GM18520 (cell line): ENCODE measurements around the gene BCAS1.

Source experiments
- ATAC-seq: cut with Tn5 transposase; IDR thresholded peaks from one replicate; pipeline ENCODE4 v1.9.1; 2021; ENCODE audit not compliant: unreplicated experiment

Gene BCAS1

GRCh38 chr20:53964501-53965253, 105.7 kb downstream of the BCAS1 start:
- no peak for ATAC-seq

DNA sequence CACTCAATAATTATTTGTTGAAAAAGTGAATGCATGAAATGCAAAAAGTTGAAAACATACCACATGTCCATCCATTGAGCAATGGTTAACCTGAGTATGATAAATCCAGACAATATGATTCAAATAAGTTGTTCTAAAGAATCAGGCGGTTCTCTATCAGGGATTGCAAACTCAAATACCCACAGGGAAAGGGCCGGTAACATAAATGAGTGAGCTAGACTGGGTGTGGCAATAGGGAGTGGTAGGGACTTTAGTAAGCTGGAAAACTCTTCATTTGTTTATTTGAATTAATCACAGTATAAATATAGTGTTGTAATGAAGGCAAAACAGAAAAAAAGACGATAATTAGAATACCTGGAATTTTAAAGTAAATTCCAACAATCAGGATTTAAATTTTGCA, 106.3 kb downstream of the BCAS1 start:
- ATAC-seq, result no peak

- no peak for ATAC-seq
Measured at GRCh38 chr20:53963635-53964034, 106.8 kb downstream of the BCAS1 start.

DNA sequence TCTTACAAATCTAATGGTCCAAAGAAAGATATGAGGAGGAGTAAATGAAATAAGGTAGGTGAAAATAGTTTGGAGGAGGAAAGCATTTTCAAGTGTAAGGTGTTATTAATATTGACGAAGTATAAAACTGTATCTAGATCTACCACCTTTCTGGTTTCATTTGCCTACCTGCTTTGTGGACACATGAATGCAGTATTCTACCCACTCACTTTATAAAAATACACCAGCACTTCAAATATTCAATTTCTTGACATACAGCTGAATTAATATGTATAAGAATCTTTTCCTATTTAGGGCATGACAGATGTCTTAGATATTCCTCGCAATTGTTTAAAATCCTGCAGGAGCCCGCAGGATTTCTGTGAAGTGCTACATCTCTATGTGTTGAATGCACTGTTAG, 108.0 kb downstream of the BCAS1 start:
- ATAC-seq, result no peak

GRCh38 chr20:53961527-53961926, 108.9 kb downstream of the BCAS1 start:
- ATAC-seq, result no peak

DNA sequence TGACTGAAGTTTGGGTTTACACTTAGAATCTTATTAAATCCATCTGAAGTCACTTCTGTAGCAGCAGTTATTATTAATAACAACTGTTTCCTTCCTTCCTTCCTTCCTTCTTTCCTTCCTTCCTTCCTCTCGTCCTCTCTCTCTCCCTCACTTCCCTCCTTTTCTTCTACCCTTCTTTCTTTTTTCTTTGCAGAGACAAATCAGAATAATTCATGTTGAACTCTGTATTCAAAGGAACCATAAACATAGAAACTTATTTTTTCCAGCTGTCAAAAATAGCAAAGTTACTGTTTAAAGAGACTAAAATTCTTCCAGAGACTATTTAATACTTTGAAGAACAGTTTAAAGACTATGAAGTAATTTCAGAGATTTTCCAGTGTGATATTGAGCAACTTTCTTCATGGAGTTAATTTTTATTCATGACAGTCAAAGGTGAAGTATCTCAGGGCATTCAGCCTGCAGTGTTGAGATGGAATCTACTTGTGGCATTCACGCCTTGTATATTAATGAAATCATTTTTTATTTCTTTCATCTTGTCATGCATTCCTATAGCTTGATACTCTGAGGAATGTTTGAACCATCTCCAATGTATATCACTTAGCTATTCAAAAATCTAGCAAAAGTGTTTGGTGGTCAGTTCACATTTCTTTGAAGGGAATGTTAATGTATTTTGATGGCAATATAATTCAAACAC, 109.7 kb downstream of the BCAS1 start:
- no peak for ATAC-seq

DNA sequence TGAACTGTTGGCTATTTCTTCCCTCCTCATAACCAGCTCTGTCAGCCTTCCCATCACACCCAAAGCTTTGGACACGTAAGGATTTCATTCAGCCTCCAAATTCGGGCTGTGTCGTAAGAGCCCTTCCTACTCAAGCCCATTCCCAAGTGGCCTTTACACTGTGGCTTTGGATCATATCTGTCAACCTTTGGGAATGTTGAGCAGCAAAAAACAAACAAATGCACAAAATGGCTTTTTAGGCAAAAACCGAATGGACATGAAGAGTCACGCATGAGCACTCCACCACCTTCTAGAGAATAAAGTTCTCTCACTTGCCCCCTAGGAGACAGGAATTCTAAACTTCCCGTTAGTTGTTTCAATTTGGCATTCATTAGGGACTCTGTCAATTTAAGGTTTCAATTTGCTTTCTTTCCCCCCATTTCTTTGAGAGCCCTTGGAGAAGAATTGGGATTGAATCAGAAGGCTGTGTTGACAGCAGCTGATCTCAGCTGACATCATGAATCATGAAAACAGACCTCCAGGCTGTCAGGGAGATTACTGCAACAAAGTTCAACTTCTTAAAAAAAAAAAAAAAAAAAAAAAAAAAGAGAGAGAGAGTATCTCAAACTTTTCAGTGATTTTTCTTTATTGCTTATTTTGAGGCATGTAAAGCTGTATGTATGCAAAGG, 110.3 kb downstream of the BCAS1 start:
- no peak for ATAC-seq

DNA sequence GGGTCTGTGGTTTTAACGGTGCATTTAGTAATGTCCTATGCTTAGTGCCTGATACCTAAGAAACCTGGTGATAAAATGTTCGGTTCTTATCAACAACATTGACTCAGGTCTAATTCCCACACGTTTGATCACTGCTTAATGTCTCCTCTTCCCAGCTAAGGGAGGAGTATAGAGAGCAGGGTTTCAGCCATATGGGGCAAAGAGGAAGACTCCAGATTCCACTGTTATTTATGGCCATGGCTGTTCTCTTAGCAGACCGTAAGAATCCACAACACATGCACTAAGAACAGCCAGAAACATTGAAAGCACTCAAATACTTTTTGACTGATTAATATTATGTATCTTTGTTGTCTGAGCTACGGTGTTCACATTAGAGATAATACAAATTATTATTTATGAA, 112.1 kb downstream of the BCAS1 start:
- no peak for ATAC-seq

GRCh38 chr20:53957451-53958172, 112.8 kb downstream of the BCAS1 start:
- ATAC-seq, result no peak

DNA sequence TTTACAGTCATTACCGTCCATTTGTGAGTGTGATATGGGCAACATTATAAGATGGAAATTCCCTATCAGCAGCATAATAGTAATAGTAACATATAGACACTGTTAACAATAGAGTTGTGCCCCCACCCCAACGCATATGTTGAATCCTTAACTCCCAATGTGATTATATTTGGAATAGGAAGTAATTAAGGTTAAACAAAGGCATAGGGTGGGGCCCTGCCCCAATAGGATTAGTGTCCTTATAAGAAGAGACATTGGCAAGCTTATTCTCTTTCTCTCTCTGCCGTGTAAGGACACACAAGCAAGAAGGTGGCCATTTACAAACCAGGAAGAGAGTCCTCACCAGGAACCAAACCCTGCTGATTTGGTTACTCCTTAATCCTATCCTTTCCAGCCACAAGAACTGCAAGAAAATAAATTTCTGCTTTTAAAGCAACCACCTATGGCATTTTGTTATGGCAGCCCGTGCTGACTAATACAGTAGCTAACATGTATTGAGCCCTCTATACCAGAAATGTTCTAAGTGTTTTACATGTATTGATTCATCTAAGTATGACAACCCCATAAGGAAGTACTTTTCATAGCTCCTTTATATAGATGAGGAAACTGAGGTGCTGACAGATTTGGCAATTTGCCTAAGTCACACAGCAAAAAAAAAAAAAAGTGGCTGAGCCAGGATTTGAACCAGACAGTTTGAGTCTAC, 114.2 kb downstream of the BCAS1 start:
- ATAC-seq, result no peak

DNA sequence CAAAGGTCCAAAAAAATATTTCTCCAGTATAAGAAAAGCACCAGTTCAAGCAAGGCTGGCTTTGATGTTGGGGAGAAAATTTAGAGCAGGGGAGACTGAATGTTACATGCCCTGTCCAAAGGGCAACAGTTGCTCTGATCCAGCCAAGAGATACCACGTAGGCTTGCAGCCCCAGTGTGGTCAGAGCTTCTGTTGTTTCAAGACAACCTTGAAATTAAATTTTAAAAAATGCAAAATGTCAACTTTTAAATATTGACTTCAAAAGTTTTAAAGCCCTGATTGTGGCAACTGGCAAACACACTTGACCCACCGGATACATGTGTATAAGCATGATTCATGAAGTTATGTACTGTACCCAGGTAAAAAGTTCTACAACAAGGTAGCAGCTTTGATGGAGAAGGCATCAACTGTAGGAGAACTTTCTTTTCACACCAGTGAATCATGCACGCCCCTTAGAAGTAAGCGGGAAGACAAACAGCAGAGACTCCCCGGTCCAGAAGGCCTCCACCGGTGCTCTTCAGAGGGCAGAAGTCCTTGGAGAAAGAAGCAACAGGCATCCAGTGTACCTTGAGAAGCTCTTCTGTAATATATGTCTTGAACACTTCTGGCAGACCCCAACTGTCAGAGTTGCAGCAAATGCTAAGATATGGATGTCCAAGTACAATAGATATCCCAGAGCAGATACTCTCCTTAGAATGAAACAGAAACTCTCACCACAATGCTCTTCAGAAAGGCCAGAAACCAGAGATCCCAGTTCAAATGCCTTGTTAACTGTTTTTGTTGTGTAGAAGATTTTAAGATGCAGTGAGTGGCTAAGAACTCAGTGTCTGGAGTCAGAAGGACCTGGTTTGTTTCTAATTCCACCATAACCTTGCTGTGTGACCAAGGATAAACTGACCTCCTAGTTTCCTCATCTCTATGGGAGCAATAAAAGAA, 115.4 kb downstream of the BCAS1 start:
- ATAC-seq, result no peak

DNA sequence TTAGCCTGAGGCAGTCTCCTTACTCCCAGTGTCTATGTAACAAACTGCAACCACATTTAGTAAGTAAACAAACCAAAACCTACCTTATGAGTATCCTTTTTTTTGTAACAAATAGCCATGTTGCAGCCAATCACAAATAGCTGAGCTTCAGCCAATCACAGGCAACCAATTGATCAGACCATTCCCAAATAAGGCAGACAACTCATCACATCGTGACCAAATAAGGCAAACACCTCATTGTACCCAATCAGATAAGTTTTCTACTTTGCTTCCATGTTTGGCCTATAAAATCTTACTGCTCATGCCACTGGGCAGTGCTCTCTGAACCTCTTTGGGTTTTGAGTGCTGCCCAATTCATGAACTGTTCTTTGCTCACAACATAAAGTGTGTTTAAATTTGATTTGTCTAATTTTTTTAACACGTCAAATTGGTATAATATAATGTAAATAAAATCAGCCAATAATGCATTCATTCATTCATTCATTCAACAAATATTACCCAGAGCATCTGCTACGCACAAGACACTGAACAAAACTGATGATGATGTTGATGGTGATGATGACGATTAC, 117.8 kb downstream of the BCAS1 start:
- ATAC-seq, result no peak

GRCh38 chr20:53950578-53950977, 119.8 kb downstream of the BCAS1 start:
- ATAC-seq, result no peak

DNA sequence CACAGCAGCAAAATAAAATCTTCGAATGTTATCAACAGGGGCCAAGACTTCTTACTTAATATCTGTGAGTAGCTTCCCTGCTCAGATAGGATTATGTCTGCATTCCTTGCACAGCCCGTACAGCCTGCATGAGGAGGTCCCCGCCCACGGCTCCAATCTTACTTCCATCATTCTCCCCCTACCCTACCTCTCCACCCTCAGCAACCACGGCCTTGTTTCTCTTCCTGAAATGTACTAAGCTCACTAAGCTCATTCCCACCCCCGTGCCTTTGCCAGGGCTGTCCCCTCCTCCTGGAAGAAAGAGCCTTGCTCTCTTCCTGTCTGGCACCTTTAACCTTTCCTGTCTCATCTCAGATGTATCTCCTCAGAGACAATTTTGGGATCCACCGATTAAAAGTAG, 120.4 kb downstream of the BCAS1 start:
- no peak for ATAC-seq

DNA sequence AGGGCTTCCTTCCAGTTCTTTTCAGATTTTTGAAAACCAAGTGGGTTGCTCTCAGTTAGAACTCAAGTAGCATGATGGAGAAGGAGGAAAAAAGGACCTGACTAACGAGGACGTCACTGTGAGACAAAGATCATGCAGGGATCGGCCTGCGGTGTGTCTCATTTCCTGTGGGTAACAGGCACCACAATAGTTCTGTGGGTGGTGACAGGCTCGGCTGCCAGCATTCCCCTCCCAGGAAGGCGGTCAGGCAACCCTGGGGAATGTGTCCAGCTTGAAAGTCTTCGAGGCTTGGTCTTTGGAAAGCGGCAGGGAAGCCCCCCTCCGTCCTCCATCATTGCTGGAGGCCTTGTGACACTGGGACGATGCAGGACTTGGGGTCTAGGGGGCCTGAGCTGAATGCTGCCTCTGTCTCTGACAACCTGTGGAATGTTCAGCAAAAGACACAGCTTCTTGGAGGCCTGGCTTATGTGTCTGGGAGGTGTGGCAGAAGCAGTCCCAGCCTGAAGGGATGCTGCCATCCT, 121.0 kb downstream of the BCAS1 start:
- peak; percentile 74 for ATAC-seq

DNA sequence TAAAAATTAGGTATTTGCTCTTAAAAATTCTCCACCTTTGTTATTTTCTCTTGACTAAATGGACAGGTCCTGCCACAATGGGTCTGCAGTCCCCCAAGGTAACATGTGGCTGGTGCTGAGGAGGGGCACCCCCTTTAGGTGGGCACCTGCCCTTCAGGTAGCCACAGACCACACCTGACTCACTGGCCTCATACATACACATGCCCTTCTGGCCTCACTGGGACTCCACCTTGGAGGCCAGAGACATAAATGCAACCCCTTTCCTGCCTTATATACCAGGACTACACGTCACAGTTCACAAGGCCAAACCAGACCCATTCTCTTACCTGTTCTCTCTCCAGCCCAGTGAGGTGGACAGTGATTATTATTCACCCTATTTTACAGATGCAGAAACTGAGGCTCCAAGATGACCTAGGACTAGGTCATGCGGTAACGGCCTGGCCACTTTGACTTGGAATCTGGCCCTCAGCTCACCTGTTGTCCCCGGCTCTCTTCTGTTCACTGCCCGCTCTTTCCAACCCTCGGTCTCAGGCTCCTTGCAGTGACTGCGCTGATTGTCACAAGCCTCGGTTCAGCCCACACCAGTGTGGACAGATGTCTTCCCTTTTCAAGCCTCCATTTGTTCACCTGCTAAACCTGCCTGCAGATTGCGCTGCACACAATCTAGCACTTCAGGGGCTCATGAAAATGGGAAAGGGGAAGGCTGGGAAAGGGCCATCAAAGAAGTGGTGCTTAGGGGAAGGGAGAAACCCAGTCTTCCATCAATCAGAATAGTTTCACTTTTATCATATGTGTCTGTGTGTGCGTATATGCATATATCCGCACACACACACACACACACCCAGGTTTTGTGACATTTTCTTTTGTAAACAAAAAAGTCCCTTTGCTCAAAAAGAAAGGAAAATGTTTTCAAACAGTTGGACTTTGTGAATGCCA, 121.7 kb downstream of the BCAS1 start:
- ATAC-seq, result no peak

- no peak for ATAC-seq
Measured at GRCh38 chr20:53947501-53948195, 122.7 kb downstream of the BCAS1 start.

DNA sequence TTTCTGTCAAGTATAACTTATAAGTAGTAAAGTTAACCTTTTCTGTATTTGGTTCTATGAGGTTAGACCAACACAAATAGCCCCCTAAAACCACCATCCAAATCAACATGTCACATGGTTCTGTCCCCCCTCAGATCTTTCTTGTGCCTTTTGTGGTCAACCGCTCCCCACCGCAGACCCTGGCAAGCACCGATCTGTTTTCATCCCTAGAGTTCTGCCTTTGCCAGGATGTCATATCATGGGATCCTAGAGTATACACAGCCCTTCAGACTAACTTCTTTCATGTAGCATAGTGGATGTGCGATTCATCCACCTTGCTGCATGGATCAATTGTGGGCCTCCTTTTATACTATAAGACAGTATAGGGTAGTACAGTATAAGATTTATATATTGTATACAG, 124.3 kb downstream of the BCAS1 start:
- no peak for ATAC-seq
